H1 (cell line): Measurements from ENCODE around the gene NUP85. TPM values are rescaled to one million over a fixed set of nuclear protein-coding genes. Genes with fewer than 3 reads are reported as not detected.

Experiments used
- CHD7 ChIP-seq: fragments of 300-600 bp; sonication (generic); IDR thresholded peaks from 2 replicates; pipeline ENCODE4 v1.7.1; 2012; ENCODE audit warnings: low read length, moderate library complexity, mild to moderate bottlenecking, inconsistent platforms; ENCODE audit not compliant: insufficient replicate concordance
- CREB1 ChIP-seq: IDR thresholded peaks from 2 replicates; pipeline ENCODE4 v1.6.1; 2012; ENCODE audit warnings: inconsistent platforms
- GABPA ChIP-seq: IDR thresholded peaks from 2 replicates; pipeline ENCODE4 v1.6.1; 2011; ENCODE audit warnings: mild to moderate bottlenecking, low read length, moderate library complexity, borderline replicate concordance; ENCODE audit not compliant: insufficient read depth
- JUN ChIP-seq: IDR thresholded peaks from 2 replicates; pipeline ENCODE4 v1.6.1; 2011; ENCODE audit warnings: low read depth, mild to moderate bottlenecking, improper control_type of control experiment, low read length
- JUND ChIP-seq: IDR thresholded peaks from 2 replicates; pipeline ENCODE4 v1.6.1; 2011; ENCODE audit warnings: mild to moderate bottlenecking, improper control_type of control experiment, low read length
- KDM5A ChIP-seq: fragments of 200-600 bp; IDR thresholded peaks from 2 replicates; pipeline ENCODE4 v1.7.1; 2012; ENCODE audit warnings: mild to moderate bottlenecking, low read length, inconsistent platforms, mixed read lengths
- POLR2AphosphoS5 ChIP-seq: IDR thresholded peaks from 2 replicates; pipeline ENCODE4 v1.6.1; 2011; ENCODE audit warnings: low read depth, low read length
- SAP30 ChIP-seq: fragments of 300-600 bp; sonication (generic); IDR thresholded peaks from 2 replicates; pipeline ENCODE4 v1.7.1; 2012; ENCODE audit warnings: low read length, moderate library complexity, mild to moderate bottlenecking, inconsistent platforms; ENCODE audit not compliant: insufficient read depth, insufficient replicate concordance
- SP1 ChIP-seq: IDR thresholded peaks from 2 replicates; pipeline ENCODE4 v1.6.1; 2011; ENCODE audit warnings: low read depth, low read length
- ZNF274 ChIP-seq: IDR thresholded peaks from 2 replicates; pipeline ENCODE4 v1.7.0; 2012; ENCODE audit warnings: low read length, borderline replicate concordance; ENCODE audit errors: extremely low read depth
- polyA plus RNA-seq, 7 experiments: library from polyadenylated mRNA; depleted of rRNA in 3 of 7; stranded (reverse) in 5 of 7; unstranded in 2 of 7; fragments of >200 nt in 5 of 7; fragments of 200-250 nt in 2 of 7; gene quantifications; 1 replicate in 5 of 7; 2 replicates in 1 of 7; 4 replicates in 1 of 7; pipeline versions ENCODE4 v1.2.1 to v1.2.3, GENCODE V29; 2011 to 2013; ENCODE audit warnings: missing spikeins in 2 of 7, mixed read lengths in 2 of 7
- total RNA-seq: library from RNA; stranded (reverse); fragmentation: NEBNext Ultra II Directional; extraction: Animal tissue kit (Norgen Biotek cat#: 25700); gene quantifications from 2 replicates; pipeline ENCODE4 v1.2.1, GENCODE V29; 2021

NUP85 gene
- total and polyA plus RNA-seq, 2 of the 8 experiments (the other 6 are each of a cell fraction or from before 2014, with no cell fraction given): 98.5 to 154 TPM

GRCh38 chr17:75231741-75232464 is 26.4 kb downstream of the NUP85 start (continued):
- no peak for TF ChIP-seq CHD7
- TF ChIP-seq JUN: no peak
- no peak for TF ChIP-seq KDM5A
- TF ChIP-seq CREB1: no peak
- TF ChIP-seq SAP30: no peak
- no peak for TF ChIP-seq ZNF274
- TF ChIP-seq GABPA: no peak
- no peak for TF ChIP-seq POLR2AphosphoS5
- TF ChIP-seq JUND: no peak
- no peak for TF ChIP-seq SP1
